22Rv1 (cell line): ENCODE measurements around the gene GREM2.

Source experiments
- CTCF ChIP-seq: fragments of 450-650 bp; IDR thresholded peaks from 2 replicates; pipeline ENCODE4 v1.5.1; 2017; ENCODE audit warnings: mild to moderate bottlenecking
- ZFX ChIP-seq: fragments of 450-650 bp; IDR thresholded peaks from 2 replicates; pipeline ENCODE4 v1.6.1; 2017; ENCODE audit warnings: antibody characterized with exemption, borderline replicate concordance

- no peak for TF ChIP-seq CTCF
- TF ChIP-seq ZFX: no peak
Observed at GRCh38 chr1:240516069-240516468, 95.9 kb downstream of the GREM2 start.
